GM21447 (cell line): ENCODE results near the gene CPNE2.
"Not testable (repeated sequence)": the region's sequence is repeated elsewhere in the genome, so short reads cannot be mapped to it uniquely, and the experiment has no call there.

Experiments
- ATAC-seq: cut with Tn5 transposase; IDR thresholded peaks from one replicate; pipeline ENCODE4 v1.9.1; 2021; ENCODE audit not compliant: unreplicated experiment

Gene CPNE2

GRCh38 chr16:57098188-57098841 is 5.9 kb downstream of the CPNE2 start:
- ATAC-seq = no peak

- ATAC-seq = not testable (repeated sequence)
Observed at GRCh38 chr16:57099965-57100364, 7.6 kb downstream of the CPNE2 start.

- ATAC-seq = no peak
Observed at GRCh38 chr16:57100445-57100844, 8.1 kb downstream of the CPNE2 start.

- ATAC-seq = no peak
Observed at GRCh38 chr16:57102888-57103851, 10.8 kb downstream of the CPNE2 start.

GRCh38 chr16:57104706-57105105 is 12.3 kb downstream of the CPNE2 start:
- ATAC-seq = no peak

GRCh38 chr16:57105184-57105583 is 12.8 kb downstream of the CPNE2 start:
- ATAC-seq = no peak

GRCh38 chr16:57106767-57107166 is 14.4 kb downstream of the CPNE2 start:
- no peak for ATAC-seq

- ATAC-seq = no peak
Observed at GRCh38 chr16:57107321-57107922, 15.0 kb downstream of the CPNE2 start.

GRCh38 chr16:57108432-57108831 is 16.0 kb downstream of the CPNE2 start:
- ATAC-seq = no peak

GRCh38 chr16:57109259-57110105 is 17.1 kb downstream of the CPNE2 start:
- not testable (repeated sequence) for ATAC-seq

GRCh38 chr16:57110937-57111336 is 18.6 kb downstream of the CPNE2 start:
- no peak for ATAC-seq

GRCh38 chr16:57111420-57111819 is 19.0 kb downstream of the CPNE2 start:
- ATAC-seq = no peak

GRCh38 chr16:57112403-57113041 is 20.1 kb downstream of the CPNE2 start:
- no peak for ATAC-seq

- ATAC-seq = no peak
Observed at GRCh38 chr16:57113042-57113453, 20.7 kb downstream of the CPNE2 start.

- ATAC-seq = no peak
Observed at GRCh38 chr16:57113664-57114063, 21.3 kb downstream of the CPNE2 start.

GRCh38 chr16:57115168-57115513 is 22.8 kb downstream of the CPNE2 start:
- ATAC-seq = no peak

- no peak for ATAC-seq
Observed at GRCh38 chr16:57115514-57116182, 23.3 kb downstream of the CPNE2 start.

- no peak for ATAC-seq
Observed at GRCh38 chr16:57118461-57119084, 26.2 kb downstream of the CPNE2 start.

GRCh38 chr16:57123216-57123973 is 31.0 kb downstream of the CPNE2 start:
- no peak for ATAC-seq
